Activated T-cell treated with anti-CD3 and anti-CD28 coated beads, Interleukin-2, amount 50 U/mL, for 1 hour (primary cell): ENCODE data around the gene PPRC1.

ENCODE experiments used
- DNase-seq: peaks from one replicate; pipeline ENCODE4 v3.0.0-alpha.2; 2020

PPRC1 gene

DNA sequence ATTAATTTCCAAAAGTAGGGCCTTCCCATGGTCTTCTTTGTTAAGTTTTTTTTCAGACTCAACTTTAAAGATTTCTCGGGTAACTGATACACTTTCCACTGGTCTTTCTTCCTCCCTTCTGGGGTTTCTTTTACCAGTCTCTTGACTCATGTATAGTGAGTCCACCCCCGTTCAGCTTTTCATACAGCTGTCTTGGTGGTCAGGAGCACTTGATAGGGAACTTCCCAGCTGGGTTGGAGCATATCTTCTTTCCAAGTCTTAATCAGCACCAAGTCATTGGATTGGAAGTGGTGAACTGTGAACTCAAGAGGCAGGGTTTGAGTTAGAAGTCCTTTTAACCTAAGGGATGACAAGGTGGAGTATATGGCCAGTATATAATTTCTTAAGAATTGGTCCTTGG, 64.1 kb downstream of the PPRC1 start:
- DNase-seq: no peak

DNA sequence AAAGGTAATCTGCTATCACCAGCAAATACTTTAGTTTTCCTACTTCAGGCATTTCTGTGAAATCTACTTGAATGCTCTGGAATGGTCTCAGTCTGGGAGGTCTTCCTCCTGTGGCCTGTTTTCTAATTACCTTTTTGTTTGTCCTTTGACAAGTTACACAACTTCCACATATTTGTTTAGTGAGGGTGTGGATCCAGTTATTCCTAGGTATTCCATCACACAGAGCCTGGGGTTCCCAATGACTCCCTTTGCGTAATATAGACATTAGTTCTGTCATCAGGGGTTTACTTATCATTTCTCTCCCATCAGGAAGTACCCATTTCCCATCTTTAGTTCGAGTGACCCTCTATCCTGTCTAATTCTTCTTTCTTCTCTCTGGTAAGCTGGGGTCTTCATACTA, 65.2 kb downstream of the PPRC1 start:
- DNase-seq: no peak
